Activated CD4-positive, alpha-beta T cell treated with anti-CD3 and anti-CD28 coated beads for 48 hours (primary cell): ENCODE measurements around the gene GRID1.
"Not testable (repeated sequence)": the region's sequence is repeated elsewhere in the genome, so short reads cannot be mapped to it uniquely, and the experiment has no call there.

ENCODE experiments used
- DNase-seq: peaks from one replicate; pipeline ENCODE4 v3.0.0-alpha.2; 2020

The GRID1 gene

DNA sequence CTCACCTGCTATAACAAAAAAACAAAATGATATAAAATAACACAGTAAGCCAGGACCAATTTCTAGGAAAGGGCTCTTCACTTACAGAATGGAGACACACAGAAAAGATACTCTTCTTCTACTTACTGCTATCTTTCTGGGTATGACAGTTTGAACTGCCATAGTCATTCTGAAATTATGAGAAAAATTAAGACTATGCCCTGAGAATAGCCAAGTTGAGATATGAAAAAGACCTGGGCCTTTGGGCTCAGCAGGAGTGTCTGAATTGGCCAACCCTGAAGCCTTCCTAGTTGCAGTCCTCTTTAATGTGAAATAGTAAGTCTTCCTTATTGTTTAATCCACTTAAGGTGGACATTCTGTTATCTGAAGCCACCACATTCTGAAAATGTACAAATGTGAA, 519.5 kb downstream of the GRID1 start:
- no peak for DNase-seq

DNA sequence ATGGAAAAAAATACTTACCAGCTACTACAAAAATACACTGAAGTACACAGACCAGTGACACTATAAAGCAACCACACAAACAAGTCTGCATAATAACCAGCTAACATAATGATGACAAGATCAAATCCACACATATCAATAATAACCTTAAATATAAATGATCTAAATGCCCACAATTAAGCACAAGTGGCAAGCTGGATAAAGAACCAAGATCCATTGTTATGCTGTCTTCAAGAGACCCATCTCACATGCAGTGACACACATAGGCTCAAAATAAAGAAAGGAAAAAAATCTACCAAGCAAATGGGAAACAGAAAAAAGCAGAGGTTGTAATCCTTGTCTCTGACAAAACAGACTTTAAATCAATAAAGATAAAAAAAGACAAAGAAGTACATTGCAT, 527.9 kb downstream of the GRID1 start:
- not testable (repeated sequence) for DNase-seq

DNA sequence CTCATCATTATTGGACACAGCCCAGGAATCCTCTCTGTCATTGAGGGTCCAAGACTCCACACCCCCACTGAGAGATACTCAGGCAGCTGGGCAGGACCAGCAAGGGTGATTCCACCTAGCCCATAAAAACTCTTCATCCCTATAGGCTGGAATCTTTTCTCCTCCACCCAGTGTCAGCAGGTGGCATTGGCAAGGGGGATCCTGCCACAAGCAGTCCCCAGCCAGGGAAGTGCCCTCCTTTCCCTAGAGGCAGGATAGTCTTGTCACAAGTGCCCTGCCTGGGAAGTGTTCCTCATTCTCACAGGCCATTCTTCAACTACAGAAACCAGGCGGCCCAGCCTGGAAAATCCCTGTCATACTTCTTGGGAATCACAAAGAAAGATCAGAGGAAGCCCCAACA, 533.6 kb downstream of the GRID1 start:
- DNase-seq: no peak

DNA sequence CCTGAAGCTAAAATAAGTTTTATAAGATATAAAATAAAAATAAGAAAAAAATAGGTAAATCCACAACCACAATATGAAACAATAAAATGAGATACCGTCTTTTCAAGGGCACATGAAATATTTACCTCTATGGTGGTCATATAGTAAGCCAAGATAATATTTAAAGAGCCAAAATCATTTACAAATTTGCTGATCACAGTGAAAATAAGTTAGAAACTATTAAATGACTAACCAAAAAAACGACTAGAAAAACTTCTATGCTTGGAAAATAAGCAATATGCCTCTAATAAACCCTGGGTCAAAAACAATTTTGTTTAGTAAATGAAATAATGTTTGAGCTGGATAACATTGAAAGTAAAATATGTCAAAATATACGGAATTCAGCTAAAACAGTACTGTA, 535.2 kb downstream of the GRID1 start:
- no peak for DNase-seq

DNA sequence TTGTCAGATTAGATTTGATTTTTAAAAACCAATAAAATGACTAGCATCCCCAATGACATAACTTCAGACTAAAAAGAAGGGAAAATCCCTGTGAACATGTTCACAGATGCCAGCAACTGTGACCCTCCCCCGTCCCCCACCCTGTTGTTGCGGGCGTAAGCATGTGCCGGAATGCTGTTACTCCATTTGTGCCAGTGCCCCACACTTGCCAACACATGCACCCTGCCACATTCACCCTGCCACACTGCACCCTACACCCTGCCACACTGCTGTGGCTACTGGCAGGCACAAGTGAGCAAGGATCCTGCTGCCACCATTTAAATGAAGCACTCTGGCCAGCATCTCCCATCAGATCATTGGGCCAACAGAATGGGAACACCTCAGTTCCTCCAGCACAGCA, 540.2 kb downstream of the GRID1 start:
- DNase-seq: no peak

DNA sequence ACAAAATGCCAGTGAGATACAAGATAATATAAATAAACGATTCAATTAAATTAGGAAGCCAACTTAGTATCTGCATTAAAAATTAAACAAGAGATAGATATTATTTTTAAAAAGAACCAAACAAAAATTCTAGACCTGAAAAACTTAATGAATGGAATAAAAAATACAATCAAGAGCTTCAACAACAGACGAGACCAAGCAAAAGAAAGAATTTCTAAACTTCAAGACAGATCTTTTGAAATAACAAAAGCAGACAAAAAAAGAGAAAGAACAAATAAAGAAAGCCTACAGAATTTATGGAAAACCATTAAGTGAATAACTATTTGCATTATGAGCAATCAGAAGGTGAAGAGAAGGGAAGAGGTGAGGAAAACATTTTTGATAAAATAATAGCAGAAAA, 555.2 kb downstream of the GRID1 start:
- DNase-seq: no peak

DNA sequence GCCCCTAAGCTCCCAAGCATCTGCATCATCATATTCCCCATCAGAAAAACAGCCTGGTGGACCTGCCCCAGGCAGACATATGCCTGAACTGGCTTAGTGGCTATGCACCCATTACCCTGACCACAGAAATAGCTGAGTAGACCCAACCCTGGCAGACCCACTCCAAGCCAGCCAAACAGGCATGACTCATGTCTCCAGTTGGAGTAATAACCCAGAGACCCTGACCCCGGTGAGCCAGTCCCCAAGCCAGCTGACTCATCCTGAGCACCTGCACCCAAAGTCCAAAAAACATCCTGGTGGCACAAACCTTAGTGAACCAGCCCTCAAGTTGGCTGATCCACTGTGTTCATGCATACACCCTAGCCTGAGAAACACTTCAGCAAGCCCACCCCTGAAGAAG, 555.9 kb downstream of the GRID1 start:
- no peak for DNase-seq

DNA sequence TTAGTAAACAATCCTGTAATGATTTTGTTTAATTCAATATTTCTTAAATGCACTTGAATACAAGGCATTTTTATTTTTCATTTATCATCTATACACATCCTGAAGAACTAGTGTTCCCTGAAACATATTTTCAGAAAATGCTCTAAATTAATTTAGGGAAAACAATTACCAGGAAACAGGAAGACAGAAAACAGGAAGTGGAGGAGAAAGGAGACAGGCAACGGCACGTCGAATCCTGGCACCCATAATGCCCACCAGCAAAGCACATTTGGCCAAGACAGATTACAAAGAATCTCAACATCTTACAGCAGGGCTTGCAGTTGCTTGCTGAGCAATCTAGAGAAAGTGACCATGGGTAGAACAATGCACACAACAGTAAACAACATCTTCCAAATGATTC, 571.1 kb downstream of the GRID1 start:
- no peak for DNase-seq

DNA sequence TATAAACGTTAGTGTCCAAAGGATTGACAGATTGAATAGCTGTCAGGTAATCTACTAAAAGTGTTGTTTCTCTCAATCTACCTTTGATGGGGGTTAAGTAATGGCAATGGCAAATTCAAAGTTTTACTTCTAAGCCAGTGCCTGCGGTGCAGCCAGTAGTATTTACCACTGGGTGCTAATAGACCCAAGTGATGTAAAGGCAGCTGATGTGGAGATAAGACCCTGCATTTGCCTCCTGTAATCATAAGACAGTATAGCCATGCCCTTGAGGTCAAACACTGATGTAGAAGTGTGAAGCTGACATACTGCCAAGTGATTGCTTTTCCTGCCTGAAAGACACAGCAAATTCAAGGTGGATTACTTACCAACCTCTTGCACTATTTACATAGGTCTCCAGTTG, 572.0 kb downstream of the GRID1 start:
- no peak for DNase-seq

DNA sequence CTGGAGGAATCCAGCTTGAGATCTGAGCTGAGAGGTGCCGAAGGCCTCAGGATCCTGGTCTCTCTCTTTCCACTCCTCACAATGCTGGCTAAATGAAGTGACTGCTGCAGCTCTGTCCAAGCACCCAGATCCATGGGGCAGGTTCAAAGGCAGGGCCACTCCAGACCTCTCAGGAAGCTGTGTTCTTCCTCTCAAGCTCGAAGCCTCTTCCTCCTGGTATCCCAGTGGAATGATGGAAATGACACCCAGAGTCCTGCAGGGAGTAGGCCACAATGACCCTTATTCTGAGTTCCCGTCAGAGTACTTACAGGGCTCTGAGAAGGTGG, 574.1 kb downstream of the GRID1 start:
- no peak for DNase-seq

DNA sequence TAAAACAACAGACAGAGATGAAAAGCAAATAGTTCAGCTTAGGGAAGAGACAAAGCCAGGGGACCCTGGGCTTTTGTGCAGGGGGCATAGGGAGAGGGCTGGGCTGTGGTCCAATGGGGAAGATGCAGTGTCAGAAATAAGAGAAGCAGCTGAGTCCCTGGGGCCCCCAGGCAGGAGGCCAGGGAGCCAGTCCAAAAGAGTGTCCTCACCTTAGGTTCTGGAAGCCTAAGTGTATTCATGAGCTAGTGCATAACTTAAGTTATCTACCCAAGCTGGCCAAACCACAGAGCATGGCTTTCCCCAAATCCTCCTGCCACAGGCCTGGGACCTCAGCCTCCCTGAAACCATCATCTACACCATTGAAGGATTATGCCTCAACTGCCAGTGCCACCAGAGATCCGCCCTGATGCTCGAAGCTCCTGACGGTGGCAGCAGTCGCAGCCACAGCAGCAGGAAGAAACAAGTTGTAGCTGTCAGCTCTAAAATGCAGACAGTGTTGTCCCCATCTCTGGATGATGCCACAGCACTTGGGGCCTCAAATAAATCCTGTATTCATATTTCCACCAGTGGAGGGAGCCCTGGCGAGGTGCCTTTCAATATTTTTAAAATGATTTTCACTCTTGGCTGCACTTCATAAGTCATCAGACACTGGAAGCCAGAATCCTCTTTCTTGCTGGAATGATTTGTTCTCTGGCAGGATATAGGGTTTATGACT, 574.6 kb downstream of the GRID1 start:
- DNase-seq: no peak

DNA sequence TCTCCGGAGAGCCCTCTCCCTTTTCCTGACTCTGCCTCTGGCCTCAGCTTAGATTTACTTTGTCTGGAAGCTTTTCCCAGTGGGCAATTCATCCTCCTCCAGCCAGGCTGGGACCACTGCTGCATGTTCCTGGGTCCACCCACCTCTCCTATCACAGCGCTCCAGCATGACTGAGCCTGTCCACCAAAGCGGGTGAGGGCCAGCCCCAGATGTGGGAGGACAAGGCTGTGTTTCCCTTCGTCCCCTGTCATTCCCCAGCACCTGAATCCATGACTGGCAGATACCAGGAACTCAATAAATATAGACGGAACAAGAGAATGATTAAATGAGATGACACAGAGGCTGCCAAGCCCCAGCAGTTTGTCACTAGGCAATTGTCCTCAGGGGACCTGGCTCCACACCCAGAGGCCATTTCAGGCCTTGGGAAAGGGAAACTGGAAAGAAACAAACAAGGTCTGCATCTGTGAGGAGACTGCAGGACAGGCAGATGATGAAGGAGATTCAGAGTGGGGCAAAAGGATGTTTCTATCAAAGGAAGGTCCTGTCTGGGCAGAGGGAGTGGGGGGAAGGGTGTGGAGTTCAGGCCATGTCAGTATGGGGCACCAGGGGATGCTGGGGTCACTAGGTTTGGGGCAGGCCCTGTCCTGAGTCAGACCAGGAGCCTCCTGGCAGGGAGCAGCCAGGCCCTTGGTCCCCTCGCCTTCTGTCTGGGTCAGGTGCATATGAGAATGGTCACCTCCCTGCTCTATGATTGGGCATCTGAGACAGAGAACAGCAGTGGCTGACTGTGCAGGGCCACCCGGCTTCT, 576.4 kb downstream of the GRID1 start:
- no peak for DNase-seq

DNA sequence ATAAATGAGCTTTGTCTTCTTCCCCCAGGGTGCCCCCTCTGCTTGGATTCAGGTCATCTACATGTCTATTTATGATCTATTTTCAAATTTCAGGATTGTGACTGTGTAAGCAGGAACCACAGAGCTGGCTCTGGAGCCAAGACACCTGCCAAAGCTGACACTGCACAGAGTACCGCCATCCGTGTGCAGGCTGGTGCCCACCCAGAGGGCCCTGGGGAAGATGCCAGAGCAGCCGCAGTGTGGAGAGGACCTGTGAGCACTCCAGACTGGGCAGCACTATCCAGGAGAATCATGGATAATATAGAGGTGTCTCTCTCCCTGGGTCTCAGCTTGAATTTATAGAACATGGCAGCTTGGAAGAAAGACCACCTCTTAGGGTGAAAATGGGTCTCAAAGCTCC, 577.5 kb downstream of the GRID1 start:
- DNase-seq: no peak

DNA sequence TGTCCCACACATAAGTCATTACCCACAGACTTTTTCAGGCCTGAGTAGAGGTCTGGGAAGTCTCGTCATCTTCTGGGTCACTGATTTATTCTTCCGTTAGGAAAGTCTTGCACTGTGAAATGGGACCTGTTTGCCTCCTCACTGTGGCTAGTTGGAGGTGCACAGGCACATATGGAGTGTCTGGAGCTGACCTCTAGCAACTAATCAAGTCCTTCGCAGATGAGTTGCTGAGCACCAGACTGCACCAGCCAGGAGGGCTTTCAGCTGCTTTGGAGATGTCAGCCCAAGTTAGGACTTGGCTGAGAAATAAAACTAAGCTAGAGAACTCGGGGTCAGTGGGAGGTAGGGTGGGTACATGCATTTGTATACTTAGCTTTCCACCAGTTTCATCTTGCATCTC, 578.0 kb downstream of the GRID1 start:
- no peak for DNase-seq

DNA sequence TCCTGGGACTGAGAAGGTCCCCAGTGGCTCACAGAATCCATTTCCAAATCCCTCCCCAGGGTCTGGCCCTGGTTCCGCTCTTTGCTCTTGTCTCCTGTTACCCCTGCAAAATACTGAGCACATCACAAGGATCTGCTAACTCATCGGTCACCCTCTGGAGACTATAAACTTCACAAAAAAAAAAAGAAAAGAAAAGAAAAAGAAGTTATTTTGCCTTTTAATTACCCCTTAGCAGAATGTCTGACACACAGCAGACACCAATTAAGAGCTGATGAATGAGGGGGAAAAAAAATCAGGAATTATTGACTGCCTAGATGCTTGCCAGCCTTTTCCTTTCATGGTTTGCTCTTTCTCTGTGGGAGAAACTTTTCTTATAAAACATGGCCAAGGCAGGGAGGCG, 578.7 kb downstream of the GRID1 start:
- DNase-seq: no peak

DNA sequence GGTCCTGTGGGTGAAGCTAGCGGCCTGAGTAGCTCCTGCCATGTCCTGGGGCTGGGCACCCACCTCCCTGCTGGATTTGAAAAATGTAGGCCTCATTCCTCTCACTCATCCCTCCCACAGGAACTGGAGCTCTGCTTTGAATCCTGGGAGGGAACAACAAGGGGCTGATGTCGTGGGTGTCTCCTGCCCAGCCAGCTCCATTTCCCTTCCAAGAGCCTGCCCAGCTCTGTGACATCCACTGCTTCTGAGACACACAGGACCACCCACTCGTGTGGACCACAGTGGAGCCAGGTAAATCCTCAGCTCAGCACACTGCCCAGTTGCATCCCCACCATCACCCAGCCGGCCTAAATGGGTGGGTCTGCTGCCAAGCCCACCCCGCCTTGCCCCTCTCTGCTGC, 579.2 kb downstream of the GRID1 start:
- DNase-seq: no peak

DNA sequence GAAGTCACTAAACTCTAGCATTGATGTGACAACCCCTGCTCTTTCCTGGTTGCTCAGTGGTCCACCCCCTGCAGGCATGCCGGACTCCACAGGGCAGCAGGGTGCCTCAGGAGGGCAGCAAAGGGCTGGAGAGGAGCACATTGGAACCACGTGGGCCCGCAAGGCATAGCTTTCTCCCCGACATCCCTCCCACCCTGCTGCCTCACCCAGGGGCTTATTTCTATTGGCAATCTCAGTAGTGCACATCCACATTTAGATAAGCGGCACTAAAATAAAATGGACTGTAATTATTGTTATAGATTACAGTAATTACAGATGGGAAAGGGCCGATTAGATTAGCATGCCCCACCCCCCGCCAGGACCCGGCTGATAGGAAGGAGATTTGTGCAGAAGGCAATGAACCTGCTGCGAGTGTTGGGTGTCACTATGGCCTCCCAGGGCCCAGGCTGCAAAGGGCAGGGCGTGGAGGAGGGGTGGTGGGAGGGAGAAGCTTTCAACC, 580.1 kb downstream of the GRID1 start:
- DNase-seq: peak; percentile 11

DNA sequence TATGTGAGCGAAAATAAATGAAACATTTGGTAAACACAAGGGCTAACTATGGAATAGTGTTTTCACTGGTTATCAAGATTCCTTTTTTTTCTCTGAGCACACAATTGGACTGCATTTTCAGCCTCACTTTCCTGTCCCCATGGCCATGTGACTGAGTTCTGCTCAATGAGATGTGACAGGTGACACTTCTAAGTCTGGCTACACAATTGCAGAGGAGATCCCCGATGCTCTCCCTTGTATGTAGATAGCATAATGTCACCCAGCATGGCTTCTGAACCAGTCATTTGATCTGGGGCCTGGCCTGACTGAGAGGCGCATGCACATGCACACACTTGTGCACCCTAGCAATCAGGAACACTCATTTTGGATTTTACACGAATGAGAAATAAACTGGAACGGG, 581.8 kb downstream of the GRID1 start:
- DNase-seq: no peak

DNA sequence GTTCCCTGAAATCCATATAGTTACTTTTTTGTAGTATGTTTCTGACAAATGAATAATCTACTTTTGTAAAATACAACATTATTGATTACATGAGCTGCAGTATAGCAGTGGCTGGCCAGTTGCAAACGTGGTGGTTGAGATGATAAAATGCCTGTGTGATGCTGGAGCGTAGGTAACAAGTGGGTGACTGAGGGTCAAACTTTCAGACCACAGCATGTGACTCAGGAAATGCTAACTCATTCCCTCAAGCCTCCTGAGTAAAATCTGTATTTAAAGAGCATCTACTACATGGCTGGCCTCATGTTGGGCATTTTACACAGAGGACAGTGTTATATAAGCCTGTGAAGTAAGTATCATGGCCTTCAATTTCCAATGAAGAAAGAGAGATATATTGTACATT, 585.2 kb downstream of the GRID1 start:
- DNase-seq: no peak

DNA sequence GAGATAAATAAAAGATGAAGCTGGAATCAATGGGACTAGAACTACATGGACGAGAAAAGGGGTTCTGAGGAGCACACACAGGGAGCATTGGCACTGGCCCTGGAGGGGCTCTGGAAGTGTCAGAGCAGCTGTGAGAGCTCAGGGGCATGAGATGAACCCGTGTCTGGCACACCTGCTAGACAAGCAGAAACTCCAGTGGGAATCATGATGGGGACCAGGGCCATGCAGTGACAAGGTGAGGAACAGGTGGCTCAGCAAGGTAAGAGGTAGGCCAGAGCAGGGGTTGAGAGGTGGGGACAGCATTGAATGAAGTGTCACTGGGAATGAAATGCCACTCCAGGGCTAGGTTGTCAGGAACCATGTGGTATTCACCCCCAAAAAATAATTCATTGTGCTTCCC, 588.5 kb downstream of the GRID1 start:
- DNase-seq: no peak

DNA sequence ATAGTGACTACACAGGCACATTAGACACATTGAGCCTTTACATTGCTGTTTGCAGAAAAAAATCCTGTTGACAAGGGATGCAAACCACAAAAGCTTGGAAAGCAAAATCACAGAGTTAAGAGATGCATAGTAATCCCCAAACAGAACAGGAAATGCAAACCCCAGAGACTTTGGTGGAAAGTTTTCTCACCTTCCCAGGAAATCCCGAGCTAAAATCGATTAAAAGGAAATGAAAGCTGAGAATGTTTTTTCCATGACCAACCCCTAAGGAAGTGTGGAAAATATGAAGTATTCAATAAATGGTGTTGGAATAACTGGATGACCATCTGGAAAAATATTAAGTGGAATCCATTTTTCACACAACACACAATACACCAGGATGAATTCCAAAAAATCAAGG, 598.7 kb downstream of the GRID1 start:
- DNase-seq: no peak

DNA sequence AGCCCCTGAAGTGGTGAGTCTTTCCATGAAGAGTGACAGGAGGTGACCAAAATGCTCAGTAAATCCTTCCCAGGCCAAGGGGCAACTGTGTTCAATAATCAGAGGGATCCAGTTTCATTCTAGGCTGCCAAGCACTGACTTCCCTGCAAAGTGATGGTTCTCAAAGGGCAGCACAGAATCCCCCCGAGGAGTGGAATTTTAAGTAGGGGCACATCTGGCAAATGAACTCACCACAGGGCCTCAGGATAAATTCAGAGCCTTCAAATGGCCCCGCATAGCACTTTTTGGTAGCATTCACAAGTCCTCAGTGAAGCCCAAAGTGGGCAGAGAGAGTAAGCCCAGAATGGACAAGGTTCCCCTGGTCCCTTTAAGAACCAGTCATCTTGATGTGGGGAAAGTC, 602.5 kb downstream of the GRID1 start:
- DNase-seq: no peak

DNA sequence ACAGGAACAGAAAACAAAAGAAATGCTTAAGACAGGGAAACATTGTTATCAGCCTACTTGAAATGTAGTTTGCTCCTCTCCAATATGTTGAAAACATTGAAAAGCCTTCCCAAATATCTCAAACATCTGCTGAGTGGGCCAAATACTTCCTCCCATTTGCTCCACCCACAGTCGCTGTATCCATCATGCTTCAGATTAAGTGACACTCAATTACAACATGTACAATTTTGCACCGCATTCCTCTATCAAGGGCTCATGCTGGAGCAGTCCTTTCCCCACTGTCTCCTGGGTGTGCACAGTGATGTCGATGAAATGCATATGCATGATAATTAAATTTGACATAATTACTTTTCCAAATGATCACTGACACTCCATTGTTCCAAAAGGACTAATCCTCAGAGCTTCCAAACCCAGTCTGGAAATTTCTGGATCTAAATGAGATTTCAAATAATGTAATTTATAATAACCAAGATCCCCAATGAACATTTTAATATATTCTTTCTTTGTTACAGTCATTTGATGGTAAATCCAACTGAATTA, 604.6 kb downstream of the GRID1 start:
- no peak for DNase-seq

DNA sequence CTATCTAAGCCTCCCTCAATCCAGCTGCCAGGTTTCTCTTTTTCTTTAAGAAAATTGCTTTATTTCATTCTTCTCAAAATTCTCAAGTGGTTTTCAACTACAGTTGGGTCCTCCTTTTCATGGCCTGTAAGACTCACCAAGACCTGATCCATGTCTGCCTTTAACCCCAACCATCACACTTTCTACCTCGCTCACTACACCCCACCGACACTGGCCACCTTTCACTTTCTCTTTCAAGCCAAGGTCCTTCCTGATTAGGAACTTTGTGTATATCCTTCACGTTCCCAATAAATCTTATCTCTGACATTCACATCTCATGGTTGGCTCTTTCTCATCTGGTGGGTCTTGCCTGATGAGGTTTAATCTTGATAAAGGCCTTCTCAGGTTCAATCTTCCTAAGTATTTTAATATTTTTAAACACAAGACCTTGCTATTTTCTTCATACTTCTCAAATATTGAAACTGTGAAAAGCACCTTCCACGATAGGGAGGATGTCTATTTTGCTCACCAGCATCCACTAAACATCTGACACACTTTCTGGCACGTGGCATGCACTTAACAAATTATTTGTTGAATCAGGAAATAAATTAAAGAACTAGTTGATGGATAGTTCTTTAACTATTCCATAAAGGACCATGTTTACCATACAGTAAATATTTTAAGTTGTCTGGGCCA, 624.8 kb downstream of the GRID1 start:
- DNase-seq: no peak
